ENCODE data around the gene CCM2. TPM values are rescaled to one million over a fixed set of nuclear protein-coding genes. Genes with fewer than 3 reads are reported as not detected.

CCM2 gene
- total RNA-seq, 4 donors from 2014 or later, result 41.1 to 46.3 (median 44.0) TPM

GRCh38 chr7:45088146-45088701 is 88.2 kb downstream of the CCM2 start:
- H3K36me3 ChIP-seq, result peaks cover 0 to 24% (median 0%) of the 10 kb centered on the region in 3 donors
- H3K4me3 ChIP-seq, result peak overlapping the region; percentile 54 to 75 (median 64)
- no peaks in the 10 kb centered on the region for H3K27me3 ChIP-seq
- peaks cover 0 to 31% (median 8%) of the 10 kb centered on the region in 4 donors for H3K4me1 ChIP-seq
- no peak for TF ChIP-seq EP300 (IDR thresholded peaks at IDR 0.05)
- TF ChIP-seq, protein P1, sequence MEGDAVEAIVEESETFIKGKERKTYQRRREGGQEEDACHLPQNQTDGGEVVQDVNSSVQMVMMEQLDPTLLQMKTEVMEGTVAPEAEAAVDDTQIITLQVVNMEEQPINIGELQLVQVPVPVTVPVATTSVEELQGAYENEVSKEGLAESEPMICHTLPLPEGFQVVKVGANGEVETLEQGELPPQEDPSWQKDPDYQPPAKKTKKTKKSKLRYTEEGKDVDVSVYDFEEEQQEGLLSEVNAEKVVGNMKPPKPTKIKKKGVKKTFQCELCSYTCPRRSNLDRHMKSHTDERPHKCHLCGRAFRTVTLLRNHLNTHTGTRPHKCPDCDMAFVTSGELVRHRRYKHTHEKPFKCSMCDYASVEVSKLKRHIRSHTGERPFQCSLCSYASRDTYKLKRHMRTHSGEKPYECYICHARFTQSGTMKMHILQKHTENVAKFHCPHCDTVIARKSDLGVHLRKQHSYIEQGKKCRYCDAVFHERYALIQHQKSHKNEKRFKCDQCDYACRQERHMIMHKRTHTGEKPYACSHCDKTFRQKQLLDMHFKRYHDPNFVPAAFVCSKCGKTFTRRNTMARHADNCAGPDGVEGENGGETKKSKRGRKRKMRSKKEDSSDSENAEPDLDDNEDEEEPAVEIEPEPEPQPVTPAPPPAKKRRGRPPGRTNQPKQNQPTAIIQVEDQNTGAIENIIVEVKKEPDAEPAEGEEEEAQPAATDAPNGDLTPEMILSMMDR (IDR thresholded peaks at IDR 0.05), result no peak
- TF ChIP-seq POLR2A (IDR thresholded peaks at IDR 0.05), result no peak
- peak overlapping the region; percentile 86 to 93 (median 90) for H3K27ac ChIP-seq
- DNase-seq (ENCODE audit: low spot score in 2 of 2), result no peak
- WGBS, 2 donors, result 22 to 26% methylated on average over 13 to 27 of the region's 29 CpGs
- no peaks in the 10 kb centered on the region for H3K9me3 ChIP-seq

GRCh38 chr7:45088821-45089340 is 88.9 kb downstream of the CCM2 start, which contains the start of gene NACAD:
NACAD (minus strand) TSS chr7:45088969; CDS start chr7:45088894, 75 bp downstream.
- Histone ChIP-seq H3K9me3 (peaks cover 0 to 6% (median 0%) of the 10 kb centered on the region in 4 donors), H3K27me3 (no peaks in the 10 kb centered on the region), H3K27ac (peak within 1 kb of the TSS; percentile 86 to 93 (median 90)), H3K36me3 (peaks cover 0 to 23% (median 0%) of the 10 kb centered on the region in 3 donors), H3K4me1 (peaks cover 0 to 31% (median 8%) of the 10 kb centered on the region in 4 donors), H3K4me3 (peak within 1 kb of the TSS; percentile 54 to 75 (median 64))
- peak in 1 of 2 donors; percentile 13 for TF ChIP-seq EP300 (IDR thresholded peaks at IDR 0.05)
- TF ChIP-seq POLR2A (IDR thresholded peaks at IDR 0.05), result peak; percentile 13 to 58
- TF ChIP-seq, protein P1 (IDR thresholded peaks at IDR 0.05), result no peak
- DNase-seq (ENCODE audit: low spot score in 2 of 2), result peak in 1 of 2 donors; percentile 32
- WGBS, 2 donors, result 1% methylated on average over 12 to 16 of the region's 50 CpGs

DNA sequence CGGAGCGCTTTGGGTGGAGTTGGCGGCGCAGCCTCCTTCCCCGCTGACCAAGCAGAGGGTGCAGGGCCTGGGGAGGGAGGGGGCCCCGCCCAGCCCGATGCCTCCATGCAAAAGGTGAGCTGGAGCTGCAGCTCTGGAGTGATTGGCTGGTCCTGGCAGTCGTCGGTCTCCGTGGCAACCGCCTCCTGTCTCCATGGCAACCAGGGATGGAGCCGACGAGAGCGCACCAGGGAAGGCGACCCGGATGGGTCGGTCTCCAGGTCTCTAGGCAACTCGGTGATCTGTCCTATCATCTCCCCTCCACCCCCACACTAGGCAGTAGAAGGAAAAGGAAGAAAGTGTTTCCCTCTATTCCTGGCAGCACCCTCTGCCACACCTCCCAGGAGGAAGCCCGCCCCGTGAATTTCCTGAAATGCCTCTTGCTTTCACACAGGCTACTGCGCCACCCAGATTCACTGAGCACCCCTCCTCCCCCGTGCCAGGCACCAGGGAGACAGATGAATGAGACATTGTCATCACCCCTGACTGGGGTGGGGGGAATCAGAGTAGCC is 89.4 kb downstream of the CCM2 start:
- Histone ChIP-seq H3K36me3 (peaks cover 0 to 20% (median 0%) of the 10 kb centered on the region in 3 donors), H3K27me3 (no peaks in the 10 kb centered on the region), H3K4me3 (peak overlapping the region; percentile 54 to 75 (median 64)), H3K4me1 (peaks cover 0 to 28% (median 8%) of the 10 kb centered on the region in 4 donors), H3K27ac (peak overlapping the region; percentile 86 to 93 (median 90)), H3K9me3 (peaks cover 0 to 11% (median 0%) of the 10 kb centered on the region in 4 donors)
- TF ChIP-seq POLR2A (IDR thresholded peaks at IDR 0.05) (no peak), EP300 (IDR thresholded peaks at IDR 0.05) (no peak)
- TF ChIP-seq, protein P1 (IDR thresholded peaks at IDR 0.05), result no peak
- DNase-seq (ENCODE audit: low spot score in 2 of 2), result peak; percentile 36 to 47
- 4 to 5% methylated on average over 16 to 22 of the region's 22 CpGs for WGBS, 2 donors

- H3K4me1 ChIP-seq, result peaks cover 0 to 22% (median 8%) of the 10 kb centered on the region in 4 donors
- DNase-seq (ENCODE audit: low spot score in 2 of 2), result no peak
- H3K27me3 ChIP-seq, result no peaks in the 10 kb centered on the region
- H3K9me3 ChIP-seq, result peaks cover 0 to 20% (median 0%) of the 10 kb centered on the region in 4 donors
- H3K27ac ChIP-seq, result no peak overlapping the region
- no peaks in the 10 kb centered on the region for H3K36me3 ChIP-seq
- WGBS, 2 donors, result 43 to 55% methylated on average over 7 of the region's 7 CpGs
- no peak overlapping the region for H3K4me3 ChIP-seq
- TF ChIP-seq, protein P1 (IDR thresholded peaks at IDR 0.05), result no peak
- TF ChIP-seq EP300 (IDR thresholded peaks at IDR 0.05) (no peak), POLR2A (IDR thresholded peaks at IDR 0.05) (no peak)
These were observed 92.3 kb downstream of the CCM2 start for GRCh38 chr7:45092100-45092930.

Measured in tibial nerve (tissue), 4 donors.